WTC11 (cell line): ENCODE results near the gene TMEM116. TPM values are rescaled to one million over a fixed set of nuclear protein-coding genes. Genes with fewer than 3 reads are reported as not detected.

ENCODE experiments used
- ATAC-seq: fragments of 200-7000 bp; cut with Tn5 transposase; 2 replicates; pipeline ENCODE4 v1.10.0; 2021; ENCODE audit warnings: mild to moderate bottlenecking, moderate library complexity
- CTCF ChIA-PET: fragments of 300-600 bp; sonication (Branson Sonifier 250); formaldehyde crosslinking; loops from one replicate; lab custom pipeline; 2021; ENCODE audit warnings: antibody characterized with exemption; lab: Charles Lee
- POLR2A ChIA-PET: fragments of 350-600 bp; sonication (Branson Sonifier 250); formaldehyde crosslinking; loops from one replicate; lab custom pipeline; 2021; ENCODE audit warnings: antibody characterized with exemption; lab: Charles Lee
- DNase-seq: peaks from one replicate; pipeline ENCODE4 v3.0.0; 2021; ENCODE audit warnings: low spot score
- H3K27ac Mint-ChIP-seq: 2 replicates; pipeline ENCODE4 v1.8.0; 2021; ENCODE audit warnings: mixed read lengths
- H3K27me3 Mint-ChIP-seq: 2 replicates; pipeline ENCODE4 v1.8.0; 2021; ENCODE audit warnings: low read depth, mild to moderate bottlenecking, moderate library complexity, mixed read lengths
- H3K36me3 Mint-ChIP-seq: 2 replicates; pipeline ENCODE4 v1.8.0; 2021; ENCODE audit warnings: mixed read lengths
- H3K4me1 Mint-ChIP-seq: 2 replicates; pipeline ENCODE4 v1.8.0; 2022; ENCODE audit warnings: mixed read lengths
- H3K4me3 Mint-ChIP-seq: 2 replicates; pipeline ENCODE4 v1.8.0; 2021; ENCODE audit warnings: mild to moderate bottlenecking, moderate library complexity, mixed read lengths
- H3K9me3 Mint-ChIP-seq: 2 replicates; pipeline ENCODE4 v1.8.0; 2021; ENCODE audit warnings: mixed read lengths
- ATF6 ChIP-seq: sonication (generic); formaldehyde crosslinking; IDR thresholded peaks from 2 replicates; pipeline ENCODE4 v1.8.1; 2023; ENCODE audit warnings: mild to moderate bottlenecking, missing genetic modification reagents
- CBFB ChIP-seq: sonication (generic); formaldehyde crosslinking; IDR thresholded peaks from 2 replicates; pipeline ENCODE4 v1.8.1; 2022; ENCODE audit warnings: mild to moderate bottlenecking, low read depth, missing genetic modification reagents
- EMX1 ChIP-seq: fragments of 250-450 bp; sonication (Bioruptor Pico); IDR thresholded peaks from 2 replicates; pipeline ENCODE4 v1.8.0; 2021; ENCODE audit warnings: mild to moderate bottlenecking
- ESRRA ChIP-seq: sonication (generic); formaldehyde crosslinking; IDR thresholded peaks from 2 replicates; pipeline ENCODE4 v1.8.1; 2022; ENCODE audit warnings: mild to moderate bottlenecking, missing genetic modification reagents, borderline replicate concordance
- FOXJ3 ChIP-seq: sonication (generic); formaldehyde crosslinking; IDR thresholded peaks from 2 replicates; pipeline ENCODE4 v1.9.0; 2021; ENCODE audit warnings: missing genetic modification reagents, mild to moderate bottlenecking, borderline replicate concordance
- FOXP4 ChIP-seq: sonication (generic); formaldehyde crosslinking; IDR thresholded peaks from 2 replicates; pipeline ENCODE4 v1.8.0; 2022; ENCODE audit warnings: mild to moderate bottlenecking, missing genetic modification reagents
- KAT7 ChIP-seq: sonication (generic); formaldehyde crosslinking; IDR thresholded peaks from 2 replicates; pipeline ENCODE4 v1.8.1; 2023; ENCODE audit warnings: missing genetic modification reagents, mild to moderate bottlenecking, borderline replicate concordance
- MYBL2 ChIP-seq: sonication (generic); formaldehyde crosslinking; IDR thresholded peaks from 2 replicates; pipeline ENCODE4 v1.8.1; 2023; ENCODE audit warnings: mild to moderate bottlenecking, moderate library complexity, missing genetic modification reagents
- NFYB ChIP-seq: sonication (generic); formaldehyde crosslinking; conservative IDR thresholded peaks from 2 replicates; pipeline ENCODE4 v1.8.0; 2022; ENCODE audit warnings: low read depth, missing genetic modification reagents
- NR1H2 ChIP-seq: sonication (generic); formaldehyde crosslinking; IDR thresholded peaks from 2 replicates; pipeline ENCODE4 v1.9.0; 2021; ENCODE audit warnings: mild to moderate bottlenecking, moderate library complexity, missing genetic modification reagents
- PRDM15 ChIP-seq: sonication (generic); formaldehyde crosslinking; IDR thresholded peaks from 2 replicates; pipeline ENCODE4 v1.8.0; 2022; ENCODE audit warnings: missing genetic modification reagents
- RORB ChIP-seq: fragments of 250-450 bp; sonication (Bioruptor Pico); IDR thresholded peaks from 2 replicates; pipeline ENCODE4 v1.9.0; 2021; ENCODE audit warnings: mild to moderate bottlenecking
- ZBTB21 ChIP-seq: sonication (generic); formaldehyde crosslinking; IDR thresholded peaks from 2 replicates; pipeline ENCODE4 v1.8.1; 2023; ENCODE audit warnings: mild to moderate bottlenecking, missing genetic modification reagents, borderline replicate concordance
- ZMAT4 ChIP-seq: fragments of 250-450 bp; sonication (Bioruptor Pico); IDR thresholded peaks from 2 replicates; pipeline ENCODE4 v1.9.0; 2021; ENCODE audit warnings: mild to moderate bottlenecking
- ZNF138 ChIP-seq: sonication (generic); formaldehyde crosslinking; conservative IDR thresholded peaks from 2 replicates; pipeline ENCODE4 v1.8.1; 2022; ENCODE audit warnings: mild to moderate bottlenecking, moderate library complexity, missing genetic modification reagents
- ZNF232 ChIP-seq: sonication (generic); formaldehyde crosslinking; IDR thresholded peaks from 2 replicates; pipeline ENCODE4 v1.8.0; 2022; ENCODE audit warnings: mild to moderate bottlenecking, missing genetic modification reagents
- ZNF281 ChIP-seq: sonication (generic); formaldehyde crosslinking; IDR thresholded peaks from 2 replicates; pipeline ENCODE4 v1.8.0; 2023; ENCODE audit warnings: mild to moderate bottlenecking, missing genetic modification reagents
- ZNF423 ChIP-seq: fragments of 250-450 bp; sonication (Bioruptor Pico); IDR thresholded peaks from 2 replicates; pipeline ENCODE4 v2.1.2; 2022; ENCODE audit warnings: mild to moderate bottlenecking, moderate library complexity
- ZNF671 ChIP-seq: fragments of 250-450 bp; sonication (Bioruptor Pico); IDR thresholded peaks from 2 replicates; pipeline ENCODE4 v1.8.0; 2021; ENCODE audit warnings: mild to moderate bottlenecking
- total RNA-seq: library from RNA; stranded (reverse); gene quantifications from 3 replicates; pipeline ENCODE4 v1.2.3, GENCODE V29; 2021

TMEM116 gene
- total RNA-seq, 1 experiment from 2014 or later: 7.8 TPM

GRCh38 chr12:111886662-111887545, 126.1 kb downstream of the TMEM116 start:
- no peak for DNase-seq
- ChIA-PET CTCF (no interaction called here), POLR2A (no interaction called here)
- ATAC-seq: no peak
- Mint-ChIP-seq H3K27me3 (no peaks in the 10 kb centered on the region), H3K27ac (no peak overlapping the region; the same call in 1 of the 2 replicates), H3K9me3 (no peaks in the 10 kb centered on the region), H3K4me1 (no peaks in the 10 kb centered on the region), H3K36me3 (peaks cover 81% of the 10 kb centered on the region), H3K4me3 (no peak overlapping the region)
- no peak for TF ChIP-seq CBFB
- TF ChIP-seq PRDM15 (CRISPR knock-in tag): no peak
- TF ChIP-seq NR1H2 (CRISPR knock-in tag): no peak
- TF ChIP-seq ZNF281: no peak
- TF ChIP-seq MYBL2 (CRISPR knock-in tag): no peak
- TF ChIP-seq NFYB: no peak
- TF ChIP-seq KAT7: no peak
- TF ChIP-seq RORB: no peak
- no peak for TF ChIP-seq ZNF671 (CRISPR knock-in tag)
- no peak for TF ChIP-seq FOXJ3 (CRISPR knock-in tag)
- no peak for TF ChIP-seq ESRRA (CRISPR knock-in tag)
- no peak for TF ChIP-seq ATF6
- TF ChIP-seq ZBTB21: no peak
- TF ChIP-seq ZNF232 (CRISPR knock-in tag): no peak
- no peak for TF ChIP-seq ZNF423 (CRISPR knock-in tag)
- TF ChIP-seq FOXP4: no peak
- TF ChIP-seq ZNF138 (CRISPR knock-in tag): no peak
- no peak for TF ChIP-seq ZMAT4 (CRISPR knock-in tag)
- TF ChIP-seq EMX1: no peak
